Astrocyte of the spinal cord (primary cell): Measurements from ENCODE around the gene CRYBA2.
A peak's percentile ranks its signal among the peaks of the same experiment; 100 is the strongest.

Source experiments
- DNase-seq: peaks from one replicate; pipeline ENCODE4 v3.0.0; 2011; ENCODE audit warnings: low read depth, low spot score
- H3K4me3 ChIP-seq: 2 replicates; pipeline ENCODE4 v1.5.1; 2011; ENCODE audit warnings: low read depth, mild to moderate bottlenecking, low read length, moderate library complexity
- CTCF ChIP-seq: IDR thresholded peaks from 2 replicates; pipeline ENCODE4 v1.5.1; 2012; ENCODE audit warnings: low read depth, mild to moderate bottlenecking, low read length, inconsistent platforms
- in situ Hi-C: cut with HindIII; loops from 2 replicates; pipeline ENCODE4 v1.10.0; 2017; ENCODE audit warnings: low sequenced_read_pairs

The CRYBA2 gene

DNA sequence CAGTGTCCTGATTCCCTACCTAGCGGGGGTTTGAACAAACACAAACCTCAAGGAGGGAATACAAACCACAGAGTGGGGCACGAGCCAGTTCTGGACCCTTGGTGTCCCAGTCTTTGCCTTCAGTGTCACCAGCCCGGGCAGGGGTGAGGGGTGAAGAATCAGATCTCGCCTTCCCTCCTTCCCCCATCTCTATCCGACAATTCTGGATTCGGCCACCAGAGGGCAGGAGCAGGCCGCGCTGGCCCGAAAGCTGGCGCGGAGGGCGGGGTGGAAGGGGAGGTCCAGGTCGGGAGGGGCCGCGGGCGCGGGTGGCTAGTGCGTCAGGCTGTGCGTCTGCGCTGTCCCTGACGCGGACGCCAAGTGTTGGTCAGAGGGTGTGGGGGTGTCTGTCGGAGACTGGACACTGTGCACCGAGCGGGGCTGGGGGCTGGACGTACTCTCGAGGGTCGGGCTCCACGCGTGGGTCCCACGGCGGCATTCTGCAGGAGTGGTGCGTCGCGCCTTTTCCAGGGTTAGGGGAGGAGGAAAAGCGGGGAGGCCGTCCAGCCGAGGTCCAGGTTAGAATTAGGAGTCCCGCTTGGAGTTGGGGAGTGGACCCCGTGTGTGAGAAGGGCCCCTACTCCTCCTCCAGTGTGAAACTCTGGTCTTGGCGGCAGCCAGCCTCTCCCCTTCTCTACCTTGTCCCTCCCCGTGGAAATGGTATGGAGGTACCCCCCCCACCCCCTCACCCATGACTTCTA, 2.9 kb upstream of the CRYBA2 start:
- peak overlapping the region; percentile 22 for H3K4me3 ChIP-seq
- in situ Hi-C loops = no loop called here
- peak; percentile 65 for DNase-seq
- peak; percentile 82 for TF ChIP-seq CTCF

DNA sequence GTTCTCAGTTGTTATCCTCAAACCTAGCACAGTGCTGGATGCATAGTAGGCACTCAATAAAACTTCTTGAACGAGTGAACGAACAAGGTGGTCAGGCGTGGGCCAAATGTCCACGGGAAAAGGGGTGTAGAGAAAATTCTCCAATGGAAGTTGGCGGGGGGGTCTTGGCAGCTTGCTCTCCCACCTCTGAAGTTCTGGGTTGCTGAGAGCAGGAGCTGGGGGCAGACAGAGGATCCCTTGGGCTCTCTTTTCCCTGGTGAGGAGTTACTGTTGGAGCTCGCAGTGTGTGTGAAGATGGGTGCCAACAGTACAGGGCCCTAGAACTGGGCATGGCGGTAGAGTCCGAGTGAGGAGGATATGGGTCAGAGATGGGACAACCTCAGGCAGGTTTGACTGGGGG, 2.3 kb upstream of the CRYBA2 start:
- in situ Hi-C loops = no loop called here
- TF ChIP-seq CTCF = no peak
- DNase-seq = no peak
- H3K4me3 ChIP-seq = no peak overlapping the region

- no peak for DNase-seq
- TF ChIP-seq CTCF = no peak
- in situ Hi-C loops = no loop called here
These were observed 398 bp downstream of the CRYBA2 start for GRCh38 chr2:218992703-218993344.

GRCh38 chr2:218992196-218992595, 1.0 kb downstream of the CRYBA2 start:
- no peak for TF ChIP-seq CTCF
- DNase-seq = no peak
- H3K4me3 ChIP-seq = no peak overlapping the region
- in situ Hi-C loops = no loop called here

More at GRCh38 chr2:218992703-218993344, 398 bp downstream of the CRYBA2 start:
- H3K4me3 ChIP-seq = no peak overlapping the region

DNA sequence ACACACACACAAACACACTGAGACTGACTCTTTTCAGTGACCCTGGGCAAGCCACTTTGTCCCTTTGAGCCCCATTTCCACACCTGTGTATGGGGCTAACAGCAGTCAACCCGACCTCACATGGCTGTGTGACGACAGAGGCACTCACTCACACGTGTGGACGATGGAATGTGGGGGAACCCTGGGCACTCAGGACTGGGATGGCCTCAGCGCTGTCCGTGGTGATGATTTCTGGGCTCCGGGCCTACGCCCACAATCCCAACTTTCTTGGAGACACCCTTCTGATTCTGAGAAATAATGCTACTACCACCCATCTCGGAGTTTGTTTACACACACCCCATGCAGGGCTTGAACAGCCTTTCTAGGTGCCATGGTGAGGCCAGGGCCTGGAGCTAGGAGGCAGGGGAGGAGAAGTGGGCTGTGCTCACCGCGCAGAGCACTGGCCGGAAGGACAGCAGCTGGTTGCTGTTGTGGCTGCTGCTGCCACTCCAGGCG, 1.5 kb downstream of the CRYBA2 start:
- H3K4me3 ChIP-seq = no peak overlapping the region
- in situ Hi-C loops = no loop called here
- no peak for DNase-seq
- no peak for TF ChIP-seq CTCF

DNA sequence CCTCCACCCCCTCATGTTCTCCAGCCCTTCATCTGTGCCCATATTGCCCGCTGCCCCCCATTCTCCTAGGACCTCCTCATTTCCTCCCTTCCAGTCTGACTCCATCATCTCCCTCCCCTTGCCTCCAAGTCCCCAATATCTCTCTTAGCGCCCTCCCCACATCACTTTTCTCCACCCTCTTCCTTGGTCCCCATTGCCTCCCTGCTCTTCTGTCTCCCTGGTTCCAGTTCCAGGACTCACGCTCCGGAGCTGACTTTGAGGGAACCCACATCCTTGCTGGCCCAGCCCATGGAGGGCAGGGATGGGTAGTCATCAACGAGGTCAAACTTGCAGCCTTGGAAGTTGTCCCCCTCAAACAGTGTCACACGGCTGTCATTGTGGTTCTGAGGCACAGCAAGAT, 2.6 kb downstream of the CRYBA2 start:
- DNase-seq = no peak
- no peak for TF ChIP-seq CTCF
- in situ Hi-C loops = no loop called here

More for the DNA sequence above, 2.6 kb downstream of the CRYBA2 start:
- H3K4me3 ChIP-seq = no peak overlapping the region
